HEK293T (cell line): ENCODE data around the gene SCAF8.

Experiments
- FOXA1 ChIP-seq: fragments of 450-650 bp; IDR thresholded peaks from 2 replicates; pipeline ENCODE4 v1.6.1; 2016; ENCODE audit warnings: mild to moderate bottlenecking
- FOXM1 ChIP-seq: fragments of 450-650 bp; IDR thresholded peaks from 2 replicates; pipeline ENCODE4 v1.6.1; 2017; ENCODE audit warnings: mild to moderate bottlenecking, borderline replicate concordance
- HDGF ChIP-seq: fragments of 450-650 bp; IDR thresholded peaks from 2 replicates; pipeline ENCODE4 v1.6.1; 2017; ENCODE audit warnings: antibody characterized with exemption, borderline replicate concordance
- NFRKB ChIP-seq: fragments of 450-650 bp; IDR thresholded peaks from 2 replicates; pipeline ENCODE4 v1.6.1; 2016; ENCODE audit warnings: mild to moderate bottlenecking, moderate library complexity
- SP1 ChIP-seq: fragments of 450-650 bp; IDR thresholded peaks from 2 replicates; pipeline ENCODE4 v1.6.1; 2017
- SUZ12 ChIP-seq: fragments of 450-650 bp; IDR thresholded peaks from 2 replicates; pipeline ENCODE4 v1.6.1; 2016; ENCODE audit warnings: mild to moderate bottlenecking
- TARDBP ChIP-seq: fragments of 450-650 bp; IDR thresholded peaks from 2 replicates; pipeline ENCODE4 v1.6.1; 2016
- TF ChIP-seq, protein P1 (sequence below): fragments of 450-650 bp; IDR thresholded peaks from 2 replicates; pipeline ENCODE4 v1.6.1; 2016

- no peak for TF ChIP-seq SP1
- TF ChIP-seq TARDBP = no peak
- no peak for TF ChIP-seq HDGF
- TF ChIP-seq, protein P1, sequence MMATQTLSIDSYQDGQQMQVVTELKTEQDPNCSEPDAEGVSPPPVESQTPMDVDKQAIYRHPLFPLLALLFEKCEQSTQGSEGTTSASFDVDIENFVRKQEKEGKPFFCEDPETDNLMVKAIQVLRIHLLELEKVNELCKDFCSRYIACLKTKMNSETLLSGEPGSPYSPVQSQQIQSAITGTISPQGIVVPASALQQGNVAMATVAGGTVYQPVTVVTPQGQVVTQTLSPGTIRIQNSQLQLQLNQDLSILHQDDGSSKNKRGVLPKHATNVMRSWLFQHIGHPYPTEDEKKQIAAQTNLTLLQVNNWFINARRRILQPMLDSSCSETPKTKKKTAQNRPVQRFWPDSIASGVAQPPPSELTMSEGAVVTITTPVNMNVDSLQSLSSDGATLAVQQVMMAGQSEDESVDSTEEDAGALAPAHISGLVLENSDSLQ = no peak
- no peak for TF ChIP-seq FOXA1
- TF ChIP-seq SUZ12 = no peak
- no peak for TF ChIP-seq NFRKB
- TF ChIP-seq FOXM1 = no peak
Observed at GRCh38 chr6:154786144-154786868, 53.1 kb downstream of the SCAF8 start.
